GM06990 (cell line): Measurements from ENCODE around the gene CES3.

ENCODE experiments used
- DNase-seq: peaks from one replicate; pipeline ENCODE4 v3.0.0-alpha.2; 2011; ENCODE audit not compliant: insufficient read length; ENCODE audit errors: extremely low read depth
- H3K27me3 ChIP-seq: replicated peaks from 2 replicates; pipeline ENCODE4 v1.6.0; 2011; ENCODE audit warnings: low read length; ENCODE audit not compliant: control insufficient read depth, insufficient read depth
- H3K36me3 ChIP-seq: 2 replicates; pipeline ENCODE4 v1.5.1; 2011; ENCODE audit warnings: low read length; ENCODE audit not compliant: control insufficient read depth, insufficient read depth
- H3K4me3 ChIP-seq: replicated peaks from 2 replicates; pipeline ENCODE4 v1.5.1; 2011; ENCODE audit warnings: low read depth, mild to moderate bottlenecking, control low read depth, low read length
- CTCF ChIP-seq: IDR thresholded peaks from 2 replicates; pipeline ENCODE4 v1.5.1; 2011; ENCODE audit warnings: low read length, control low read depth, mild to moderate bottlenecking, inconsistent platforms; ENCODE audit not compliant: insufficient read depth, poor library complexity, severe bottlenecking

Gene CES3

GRCh38 chr16:67000384-67001351, 39.6 kb downstream of the CES3 start:
- H3K4me3 ChIP-seq: peak overlapping the region; percentile 59
- peak; percentile 59 for DNase-seq
- TF ChIP-seq CTCF: no peak

GRCh38 chr16:67001726-67002125, 40.7 kb downstream of the CES3 start:
- Histone ChIP-seq H3K36me3 (no peaks in the 10 kb centered on the region), H3K4me3 (no peak overlapping the region), H3K27me3 (no peaks in the 10 kb centered on the region)
- DNase-seq: no peak
- no peak for TF ChIP-seq CTCF

More at GRCh38 chr16:67000384-67001351, 39.6 kb downstream of the CES3 start:
- Histone ChIP-seq H3K27me3 (no peaks in the 10 kb centered on the region), H3K36me3 (no peaks in the 10 kb centered on the region)

- no peak for DNase-seq
- no peak overlapping the region for H3K4me3 ChIP-seq
- no peak for TF ChIP-seq CTCF
- H3K36me3 ChIP-seq: no peaks in the 10 kb centered on the region
- H3K27me3 ChIP-seq: no peaks in the 10 kb centered on the region
These were observed 46.0 kb downstream of the CES3 start for GRCh38 chr16:67006930-67007658.

GRCh38 chr16:67009158-67009557, 48.1 kb downstream of the CES3 start:
- no peak for TF ChIP-seq CTCF
- Histone ChIP-seq H3K4me3 (no peak overlapping the region), H3K36me3 (no peaks in the 10 kb centered on the region), H3K27me3 (no peaks in the 10 kb centered on the region)
- DNase-seq: no peak

GRCh38 chr16:67011274-67011673, 50.2 kb downstream of the CES3 start:
- TF ChIP-seq CTCF: no peak
- DNase-seq: no peak
- Histone ChIP-seq H3K27me3 (no peaks in the 10 kb centered on the region), H3K36me3 (no peaks in the 10 kb centered on the region), H3K4me3 (no peak overlapping the region)
